Glomerular visceral epithelial cell (primary cell): ENCODE results near the gene RANBP9.

Experiments
- DNase-seq: peaks from one replicate; pipeline ENCODE4 v3.0.0-alpha.2; 2016; ENCODE audit errors: extremely low spot score

The RANBP9 gene

DNA sequence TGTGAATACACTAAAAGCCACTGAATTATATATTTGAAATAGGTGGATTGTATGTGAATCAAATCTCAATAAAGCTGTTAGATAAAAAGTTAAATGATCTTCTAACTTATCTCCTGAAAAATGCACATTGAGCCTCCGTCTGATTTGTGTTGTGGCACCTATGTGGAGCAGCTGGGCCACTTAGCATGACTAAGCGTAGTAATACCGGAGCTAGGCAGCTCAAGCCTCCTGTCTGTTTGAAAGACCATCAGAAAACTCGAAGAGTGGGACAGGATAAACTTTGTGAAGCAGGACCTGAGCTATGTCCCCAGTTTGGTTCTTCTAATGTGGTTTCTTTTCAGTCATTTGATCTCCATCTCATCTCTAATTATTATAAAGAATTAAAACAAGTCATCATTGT is 107.5 kb downstream of the RANBP9 start:
- DNase-seq = no peak

DNA sequence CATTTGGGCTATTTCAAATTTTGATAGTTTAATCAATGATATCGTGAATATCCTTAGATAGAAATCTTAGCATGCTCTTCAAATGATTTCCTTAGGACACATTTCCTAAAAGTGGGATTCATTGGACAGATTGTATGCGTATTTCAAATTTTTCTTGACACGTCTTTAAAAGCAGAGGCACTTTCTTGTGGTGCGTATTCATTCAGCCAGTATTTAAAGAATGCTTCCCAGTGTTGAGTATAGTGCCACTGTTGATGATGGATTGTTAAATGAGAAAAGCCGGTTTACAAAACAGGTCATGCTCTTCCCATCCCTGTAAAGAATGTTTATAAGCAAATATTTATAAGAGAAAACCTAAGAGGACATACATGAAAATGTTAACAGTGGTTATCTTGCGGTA is 111.6 kb downstream of the RANBP9 start:
- DNase-seq = no peak

DNA sequence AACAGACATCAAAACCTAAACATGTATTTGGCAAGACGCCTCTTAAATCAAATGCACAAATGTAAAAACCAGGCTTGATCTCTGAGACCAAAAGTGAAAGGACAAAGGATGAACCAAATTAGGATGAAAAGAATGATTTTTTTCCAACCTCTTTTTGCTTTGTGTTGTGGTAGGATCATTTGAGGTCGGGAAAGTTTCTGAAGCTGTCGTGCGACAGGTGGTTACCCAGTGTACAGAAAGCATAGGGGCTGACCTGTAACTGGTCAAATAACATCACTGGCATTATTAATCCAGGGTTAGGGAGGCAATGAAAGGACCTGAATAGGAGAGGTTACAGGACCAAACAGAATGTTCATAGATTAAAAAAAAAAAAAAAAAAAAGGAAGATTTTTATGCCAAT is 114.6 kb downstream of the RANBP9 start:
- DNase-seq = no peak

DNA sequence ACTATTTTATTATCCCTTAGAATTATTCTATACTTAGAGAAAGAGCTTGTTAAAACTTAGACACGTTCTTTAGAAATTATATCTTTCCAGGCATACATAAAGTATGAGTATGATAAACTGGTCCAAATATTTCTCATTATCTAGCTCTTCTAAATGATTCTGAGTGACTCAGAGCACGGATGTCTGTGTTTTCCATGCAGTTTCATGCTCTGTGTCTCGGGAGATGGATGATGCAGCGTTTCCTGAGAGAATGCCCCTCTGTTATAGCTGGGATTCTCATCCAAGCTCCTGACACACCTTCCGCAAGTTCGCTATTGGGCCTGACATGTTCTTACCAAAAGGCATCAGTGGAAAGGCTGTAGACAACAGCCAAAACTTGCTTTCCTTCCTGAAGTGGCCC is 117.9 kb downstream of the RANBP9 start:
- no peak for DNase-seq

DNA sequence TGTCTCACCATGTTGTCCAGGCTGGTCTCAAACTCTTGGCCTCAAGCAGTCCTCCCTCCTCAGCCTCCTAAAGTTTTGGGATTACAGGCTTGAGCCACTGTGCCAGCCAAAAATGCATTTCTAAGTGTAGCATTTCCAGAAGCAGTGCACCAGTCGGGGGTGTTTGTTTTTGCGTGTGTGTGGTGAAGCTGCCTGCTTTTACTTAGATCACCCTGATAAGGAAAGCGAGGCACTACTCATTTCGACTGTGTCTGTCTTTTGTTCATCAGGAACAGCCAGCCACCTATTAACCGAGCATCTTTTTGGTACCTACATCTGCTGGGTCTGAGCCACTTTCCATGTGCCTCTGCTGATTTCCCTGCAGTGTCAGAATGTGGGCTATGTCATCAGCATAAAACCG is 118.5 kb downstream of the RANBP9 start:
- no peak for DNase-seq

DNA sequence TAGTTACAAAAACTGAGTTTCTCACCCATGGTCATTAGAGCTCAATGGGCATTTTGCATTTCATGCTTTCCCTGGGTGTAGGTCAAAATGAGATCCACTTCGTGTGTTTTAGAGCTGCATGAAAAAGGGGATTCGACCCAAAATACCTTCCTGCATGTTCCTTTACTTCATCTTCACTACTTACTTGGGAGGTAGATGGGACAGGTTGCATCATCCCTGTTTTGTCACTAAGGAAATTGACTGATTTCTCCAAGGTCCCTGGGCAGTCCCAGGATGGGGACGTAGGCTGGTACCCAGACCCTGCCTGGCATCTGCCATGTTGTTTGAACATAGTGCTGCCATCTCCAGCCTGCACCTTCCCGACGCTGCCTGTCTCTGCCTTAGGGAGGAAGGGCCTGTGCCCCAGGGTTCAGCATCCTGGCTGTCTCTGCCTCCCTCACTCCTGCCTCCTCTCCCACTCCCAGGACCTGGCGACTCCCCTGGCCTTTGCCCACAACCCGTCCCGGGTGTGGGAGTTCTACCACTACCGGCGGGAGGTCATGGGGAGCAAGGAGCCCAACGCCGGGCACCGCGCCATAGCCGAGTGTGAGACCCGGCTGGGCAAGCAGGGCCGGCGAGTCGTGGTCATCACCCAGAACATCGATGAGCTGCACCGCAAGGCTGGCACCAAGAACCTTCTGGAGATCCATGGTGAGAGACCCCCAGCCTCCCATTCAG is 120.3 kb downstream of the RANBP9 start:
- DNase-seq = no peak

DNA sequence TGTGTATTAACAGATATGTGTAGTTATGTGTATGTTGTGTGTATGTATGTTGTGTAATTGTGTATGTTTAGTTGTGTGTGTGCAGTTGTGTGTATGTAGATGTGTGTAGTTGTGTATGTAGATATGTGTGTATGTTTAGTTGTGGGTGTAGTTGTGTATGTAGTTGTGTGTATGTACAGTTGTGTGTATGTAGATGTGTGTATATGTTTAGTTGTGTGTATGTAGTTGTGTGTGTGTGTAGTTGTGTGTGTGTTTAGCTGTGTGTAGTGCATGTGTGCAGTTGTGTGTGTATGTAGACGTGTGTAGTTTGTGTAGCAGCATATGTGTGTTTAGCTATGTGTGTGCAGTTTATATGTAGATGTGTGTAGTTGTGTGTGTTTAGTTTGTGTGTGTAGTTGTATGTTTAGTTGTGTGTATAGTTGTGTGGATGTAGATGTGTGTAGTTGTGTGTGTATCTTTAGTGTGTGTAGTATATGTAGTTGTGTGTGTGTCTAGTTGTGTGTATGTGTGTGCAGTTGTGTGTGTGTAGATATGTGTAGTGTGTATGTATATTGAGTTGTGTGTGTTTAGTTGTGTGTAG is 121.0 kb downstream of the RANBP9 start:
- no peak for DNase-seq

DNA sequence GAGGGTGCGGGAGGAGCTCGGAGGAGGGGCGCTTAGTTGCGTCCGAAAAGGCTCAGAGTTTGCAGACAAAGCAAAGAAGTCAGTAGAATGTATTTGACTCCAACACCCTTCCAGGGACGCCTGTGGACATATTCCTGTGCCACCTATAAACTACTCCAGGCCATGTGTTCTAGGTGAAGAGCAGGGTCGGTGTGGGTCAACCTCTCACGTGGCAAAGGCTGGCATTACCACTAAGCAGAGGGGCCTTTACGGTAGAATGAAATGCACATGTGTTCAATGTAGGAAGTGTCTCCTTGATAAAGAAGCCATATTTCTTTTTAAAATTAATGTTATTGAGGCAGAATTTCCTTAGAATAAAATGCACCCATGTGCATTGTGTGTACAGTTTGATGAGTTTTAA is 121.8 kb downstream of the RANBP9 start:
- no peak for DNase-seq

DNA sequence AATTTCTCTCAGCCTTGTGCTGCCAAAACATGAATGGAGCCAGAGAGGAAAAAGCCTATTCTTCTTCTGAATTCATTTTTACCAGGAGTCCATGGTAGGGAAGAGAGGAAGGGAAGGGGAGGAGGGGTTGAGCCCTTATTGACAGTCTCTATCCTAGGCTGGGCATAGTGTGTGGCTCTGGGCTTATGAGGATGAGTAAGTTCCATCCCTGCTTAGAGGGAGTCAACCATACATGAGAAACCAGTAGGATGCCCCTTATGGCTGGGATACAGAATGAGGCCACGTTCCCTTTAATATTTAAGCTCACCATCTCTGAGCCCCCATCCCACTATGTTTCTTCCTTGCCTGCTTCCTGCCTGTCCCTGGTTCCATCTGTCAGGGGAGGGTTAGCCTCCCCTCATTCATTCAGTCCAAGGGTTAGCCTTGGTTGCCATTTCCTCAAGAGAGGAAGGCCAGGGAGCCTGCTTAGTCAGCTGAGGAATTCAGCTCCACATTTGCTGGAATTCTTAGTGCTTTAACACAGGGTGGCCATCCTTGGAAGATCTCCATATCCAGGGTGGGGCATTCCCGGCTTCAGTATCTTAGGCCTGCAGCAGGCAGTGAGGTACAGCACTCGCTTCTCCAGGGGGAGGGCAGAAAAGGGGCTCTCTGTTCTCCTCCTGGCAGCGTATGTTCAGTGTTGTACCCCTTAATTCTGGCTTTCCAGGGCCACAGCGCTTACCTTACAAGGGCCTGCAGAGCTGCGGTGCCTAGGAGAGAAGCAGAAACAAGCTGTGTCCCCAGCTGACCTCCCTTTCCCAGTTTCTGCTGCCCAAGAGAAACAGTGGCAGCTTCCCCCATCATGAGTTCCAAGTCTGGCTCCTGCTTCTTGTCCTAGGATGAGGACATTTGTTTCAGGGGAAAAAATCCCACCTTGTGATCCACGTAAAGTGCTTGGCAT is 124.8 kb downstream of the RANBP9 start:
- no peak for DNase-seq

DNA sequence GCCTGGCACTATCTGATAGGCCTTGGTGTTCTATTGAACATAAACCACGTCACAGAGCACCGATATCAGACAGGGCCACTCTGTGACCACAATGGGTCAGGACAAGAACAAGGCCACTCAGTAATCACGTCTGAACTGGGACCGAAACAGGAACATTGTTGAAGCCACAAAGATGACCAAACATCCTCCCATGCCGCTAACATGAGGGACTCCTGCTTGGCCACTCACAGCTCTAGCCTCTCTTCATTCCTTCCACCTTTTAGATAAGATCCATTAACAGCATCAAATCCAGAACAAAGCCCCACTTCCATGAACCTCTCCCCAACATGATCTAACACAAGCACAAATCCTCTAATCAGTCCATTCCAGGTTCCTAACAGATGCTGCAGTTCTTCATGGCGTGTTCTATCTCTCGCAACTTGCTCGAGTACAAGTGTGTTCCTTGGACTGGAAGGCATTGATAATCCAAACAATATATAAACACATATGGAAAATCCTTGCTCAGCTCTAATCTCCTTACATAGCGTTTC is 129.9 kb downstream of the RANBP9 start:
- no peak for DNase-seq

DNA sequence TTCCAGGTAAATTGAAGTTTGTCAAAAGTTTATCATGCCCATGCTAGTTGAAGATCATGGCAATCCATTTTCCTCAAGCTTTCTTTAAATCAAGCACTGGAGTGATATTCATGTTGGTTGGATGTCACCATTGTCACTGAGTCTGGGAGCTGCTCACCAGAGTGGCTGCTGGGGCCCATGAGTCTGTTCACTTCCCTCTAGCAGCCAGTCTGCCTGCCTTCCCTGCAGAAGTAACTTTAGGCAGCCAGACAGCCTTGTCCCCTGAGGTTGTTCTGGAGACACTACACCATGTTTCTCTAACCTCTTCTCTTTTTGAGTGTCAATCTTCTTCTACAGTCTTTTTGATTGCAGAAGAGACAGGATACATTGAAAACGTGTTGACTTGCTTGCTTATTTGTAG is 131.7 kb downstream of the RANBP9 start:
- DNase-seq = no peak

DNA sequence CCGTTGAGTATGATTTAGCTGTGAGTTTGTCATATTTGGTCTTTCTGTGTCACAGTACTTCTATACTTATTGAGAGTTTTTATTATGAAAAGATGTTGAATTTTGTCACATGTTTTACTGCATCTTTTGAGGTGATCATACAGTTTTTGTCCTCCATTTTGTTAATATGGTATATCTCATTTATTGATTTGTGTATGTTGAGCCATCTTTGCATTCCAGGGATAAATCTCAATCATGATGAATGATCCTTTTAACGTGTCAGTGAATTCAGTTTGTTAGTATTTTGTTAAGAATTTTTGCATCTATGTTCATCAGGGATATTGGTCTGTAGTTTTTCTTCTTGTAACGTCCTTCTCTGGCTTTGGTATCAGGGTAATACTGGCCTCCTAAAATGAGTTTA is 133.7 kb downstream of the RANBP9 start:
- DNase-seq = no peak

DNA sequence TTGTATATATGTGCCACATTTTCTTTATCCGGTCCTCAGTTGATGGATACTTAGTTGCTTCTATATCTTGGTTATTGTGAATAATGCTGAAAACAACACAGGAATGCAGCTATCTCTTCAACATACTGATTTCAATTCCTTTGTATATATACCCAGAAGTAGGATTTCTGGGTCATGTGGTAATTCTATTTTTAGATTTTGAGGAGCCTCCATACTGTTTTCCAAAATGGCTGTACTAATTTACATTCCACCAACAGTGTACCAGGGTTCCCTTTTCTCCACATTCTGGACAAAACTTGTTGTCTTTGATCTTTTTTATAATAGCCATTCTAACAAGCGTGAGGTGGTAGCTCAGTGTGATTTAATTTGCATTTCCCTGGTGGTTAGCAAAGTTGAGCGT is 135.6 kb downstream of the RANBP9 start:
- DNase-seq = no peak

DNA sequence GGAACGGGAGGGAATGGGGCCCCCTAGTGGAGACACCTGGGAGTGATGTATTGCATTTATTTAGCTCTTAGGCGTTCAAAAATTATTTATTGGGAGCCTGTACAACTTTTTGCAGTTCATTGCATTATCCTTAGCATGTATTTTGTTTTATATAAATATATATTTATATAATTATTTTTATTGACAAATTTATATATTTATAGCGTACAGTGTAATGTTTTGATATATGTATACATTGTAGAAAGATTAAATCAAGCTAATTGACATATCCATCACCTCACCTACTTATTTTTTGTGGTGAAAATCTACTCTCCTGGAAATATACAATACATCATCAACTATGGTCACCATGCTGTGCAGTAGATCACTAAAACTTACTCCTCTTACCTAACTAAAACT is 136.3 kb downstream of the RANBP9 start:
- DNase-seq = no peak

DNA sequence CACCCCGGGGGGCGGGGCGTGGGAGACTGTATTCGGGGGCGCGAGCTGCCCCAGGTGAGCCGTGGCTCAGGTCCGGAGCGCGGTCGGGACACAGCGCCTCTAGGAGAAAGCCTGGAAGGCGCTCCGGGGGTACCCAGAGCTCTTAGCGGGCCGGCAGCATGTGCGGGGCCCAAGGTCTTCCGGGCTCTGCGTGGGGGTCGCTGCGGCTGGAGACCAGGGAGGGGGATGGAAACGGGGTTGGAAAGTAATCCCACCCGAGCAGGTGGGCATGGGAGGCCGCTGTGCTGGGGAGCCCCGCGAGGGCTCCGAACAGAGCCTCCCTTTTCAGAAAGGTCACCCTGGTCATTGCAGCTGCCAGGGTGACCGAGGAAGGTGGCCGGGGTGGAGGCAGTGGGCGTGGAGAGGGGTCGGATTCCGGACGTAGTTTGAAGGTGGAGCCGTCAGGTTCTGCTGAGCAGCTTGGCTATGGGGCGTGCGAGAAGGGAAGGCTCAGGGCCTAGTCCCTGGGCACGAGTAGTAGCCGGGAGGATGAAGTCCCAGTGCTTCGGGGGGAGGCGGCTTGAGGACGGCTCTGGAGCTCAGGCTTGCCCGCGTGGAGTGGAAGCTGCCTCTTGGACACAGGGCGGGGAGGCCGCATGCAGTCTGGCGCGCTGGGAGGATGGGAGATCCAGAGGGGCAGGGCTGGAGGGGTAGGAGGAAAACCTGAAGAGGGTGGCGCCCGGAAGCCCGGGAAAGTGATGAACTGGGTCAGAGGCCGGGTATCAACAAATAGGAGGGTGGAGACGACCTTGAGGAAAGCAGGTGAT is 136.9 kb downstream of the RANBP9 start, which contains the start of gene SIRT5:
Gene SIRT5 (plus strand): TSS at position 31 of the 806 bp plus-strand sequence. CDS start 9,510 bp downstream, outside the sequence.
- peak; percentile 91 for DNase-seq

DNA sequence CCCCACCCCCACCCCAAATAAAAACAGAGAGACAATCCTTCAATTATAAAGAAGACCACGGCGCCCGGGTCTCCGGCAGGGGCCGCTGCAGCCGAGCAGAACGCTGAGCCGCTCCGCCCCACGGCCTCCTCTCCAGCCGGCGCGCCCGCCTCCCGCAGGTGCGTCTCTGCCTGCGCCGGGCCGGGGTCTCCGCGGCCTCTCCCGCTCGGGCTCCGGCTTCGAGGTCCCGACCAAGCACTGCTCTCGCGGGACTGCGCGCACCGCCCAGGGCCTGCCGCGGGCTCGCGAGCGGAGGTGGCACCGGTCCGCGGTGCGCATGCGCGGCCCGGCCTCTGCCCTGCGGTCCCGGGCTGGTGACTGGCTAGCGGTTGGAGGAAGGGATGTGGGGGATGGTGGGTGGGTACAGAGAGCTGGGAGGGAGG is 137.5 kb downstream of the RANBP9 start:
- peak; percentile 96 for DNase-seq

DNA sequence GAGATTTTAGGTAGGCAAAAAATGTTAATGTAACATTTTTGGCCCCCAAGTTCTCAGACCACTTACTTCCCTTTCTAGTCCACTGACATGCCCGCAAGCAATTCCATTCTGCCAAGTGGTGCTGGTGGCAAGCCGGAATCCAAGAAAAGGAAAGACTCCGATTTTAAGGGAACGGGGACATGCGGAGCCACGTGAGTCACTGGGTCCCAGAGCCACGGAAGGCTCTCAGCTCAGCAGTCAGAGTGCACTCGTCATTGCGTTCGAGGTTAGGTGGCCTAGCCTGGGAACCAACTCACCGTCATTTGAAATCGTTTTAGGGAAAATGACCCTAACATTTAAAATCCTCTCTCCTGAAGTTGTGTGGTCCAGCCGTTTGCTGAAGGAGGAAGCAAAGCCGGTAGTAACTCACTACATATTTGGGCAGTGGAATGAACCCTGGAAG is 137.9 kb downstream of the RANBP9 start:
- DNase-seq = peak; percentile 30

DNA sequence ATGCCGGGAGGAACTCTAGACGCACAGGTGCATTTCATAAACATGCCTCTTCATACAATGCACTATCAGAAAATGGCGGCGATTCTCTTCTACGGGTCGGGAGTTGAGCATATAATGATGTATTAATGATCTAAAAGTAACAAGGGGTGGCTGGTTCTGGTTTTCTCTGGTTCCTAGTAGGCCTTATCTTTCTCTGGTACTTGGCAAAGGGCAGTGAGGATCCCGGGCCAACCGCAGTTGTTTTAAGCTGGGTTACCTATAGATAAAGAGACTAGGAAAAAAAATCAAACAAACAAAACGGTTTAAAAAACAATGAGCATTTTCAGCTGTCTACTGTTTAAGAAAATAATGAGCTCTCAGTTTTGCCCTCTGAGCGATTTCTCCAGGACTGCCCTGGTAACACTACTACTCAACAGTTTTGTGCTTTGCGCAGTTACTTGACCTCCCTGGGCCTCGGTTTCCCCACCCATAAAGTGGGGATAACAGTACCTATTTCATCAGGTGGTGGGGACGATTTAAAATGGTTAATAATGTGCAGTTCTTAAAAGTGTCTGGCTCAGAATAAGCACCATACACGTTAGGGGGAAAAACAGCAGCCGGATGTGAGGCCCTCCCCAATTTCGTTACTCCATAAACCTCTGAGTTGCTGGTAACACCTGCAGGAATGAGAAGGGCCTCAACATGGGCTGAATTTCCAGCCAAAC is 138.5 kb downstream of the RANBP9 start:
- no peak for DNase-seq

DNA sequence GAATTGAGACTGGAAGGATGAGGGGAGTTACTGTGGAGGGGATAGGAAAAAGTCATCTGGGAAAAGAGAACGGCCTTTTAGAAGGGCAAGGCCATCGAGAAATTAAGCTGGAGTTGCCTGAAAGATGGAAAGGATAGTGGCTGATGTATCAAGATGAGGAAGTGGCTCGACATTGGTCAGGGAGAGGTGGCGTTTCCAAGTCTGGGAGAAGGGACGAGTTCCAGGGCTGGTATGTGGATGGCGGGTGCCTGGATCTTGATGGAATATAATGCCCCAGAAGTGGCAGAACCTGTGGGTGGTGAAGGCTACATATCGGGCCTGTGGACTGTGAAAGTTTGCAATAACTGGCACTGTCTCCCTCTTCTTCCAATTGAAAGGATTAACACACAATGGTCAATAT is 139.4 kb downstream of the RANBP9 start:
- DNase-seq = no peak
